Endothelial cell of umbilical vein (primary cell): ENCODE results near the gene SHOC2. TPM values are rescaled to one million over a fixed set of nuclear protein-coding genes. Genes with fewer than 3 reads are reported as not detected.

Experiments
- BruUV-seq: library from RNA; stranded (reverse); fragments of 400-500 nt; replicated peaks from 2 replicates; lab custom pipeline; 2021; lab: Mats Ljungman, UMichigan
- CTCF ChIA-PET: fragments of 300-600, 350-600 bp; sonication (Branson Sonifier 250); formaldehyde crosslinking; loops from one replicate; lab custom pipeline; 2021; ENCODE audit warnings: antibody characterized with exemption, inconsistent platforms; lab: Charles Lee
- POLR2A ChIA-PET: fragments of 300-600, 350-600 bp; sonication (Branson Sonifier 250); formaldehyde crosslinking; loops from one replicate; lab custom pipeline; 2021; ENCODE audit warnings: antibody characterized with exemption, inconsistent platforms; lab: Charles Lee
- DNase-seq: peaks from one replicate; pipeline ENCODE4 v3.0.0-alpha.2; 2011; ENCODE audit warnings: low read depth, low spot score
- FAIRE-seq: peaks from 2 replicates; lab custom pipeline; 2011; peaks lifted over from hg19 to GRCh38; lab: Jason Lieb, UNC
- H2AFZ ChIP-seq: 2 replicates; pipeline ENCODE4 v1.6.0; 2012; ENCODE audit warnings: low read depth, low read length, control low read depth, inconsistent platforms
- H3K27ac ChIP-seq: 2 replicates; pipeline ENCODE4 v1.5.1; 2011; ENCODE audit warnings: low read depth, mild to moderate bottlenecking, control low read depth, low read length, moderate library complexity; ENCODE audit not compliant: insufficient read depth
- H3K27me3 ChIP-seq, 2 experiments: 2 replicates each; pipeline versions ENCODE4 v1.6.0 to v1.6.1; 2011; ENCODE audit warnings: low read length in 2 of 2, mixed read lengths in 1 of 2; ENCODE audit not compliant: control insufficient read depth in 2 of 2, insufficient read depth in 2 of 2
- H3K36me3 ChIP-seq, 2 experiments: 2 replicates in 1 of 2; 3 replicates in 1 of 2; pipeline ENCODE4 v1.5.1; 2011; ENCODE audit warnings: low read length in 2 of 2, mild to moderate bottlenecking in 1 of 2, moderate library complexity in 1 of 2; ENCODE audit not compliant: control insufficient read depth in 2 of 2, insufficient read depth in 2 of 2; ENCODE audit errors: extremely low read depth in 1 of 2
- H3K4me1 ChIP-seq: 3 replicates; pipeline ENCODE4 v1.5.1; 2011; ENCODE audit warnings: mild to moderate bottlenecking, low read length; ENCODE audit not compliant: control insufficient read depth, insufficient read depth; ENCODE audit errors: extremely low read depth
- H3K4me2 ChIP-seq: 2 replicates; pipeline ENCODE4 v1.6.1; 2011; ENCODE audit warnings: low read length, control low read depth, mixed read lengths; ENCODE audit not compliant: insufficient read depth
- H3K4me3 ChIP-seq, 3 experiments: fragments of 200-600 bp in 1 of 3; sonication (generic), shearing (Covaris generic) in 1 of 3; replicated peaks in 1 of 3; 2 replicates each; pipeline ENCODE4 v1.5.1; 2011 to 2016; ENCODE audit warnings: control low read depth in 3 of 3, low read length in 3 of 3, mild to moderate bottlenecking in 2 of 3, inconsistent platforms in 1 of 3, low read depth in 1 of 3, moderate library complexity in 1 of 3; ENCODE audit not compliant: insufficient read depth in 1 of 3
- H3K79me2 ChIP-seq: 2 replicates; pipeline ENCODE4 v1.6.0; 2012; ENCODE audit warnings: low read length, inconsistent platforms; ENCODE audit not compliant: control insufficient read depth, insufficient read depth
- H3K9ac ChIP-seq: replicated peaks from 2 replicates; pipeline ENCODE3; 2011; ENCODE audit warnings: low read length, control low read depth; ENCODE audit not compliant: insufficient read depth; ENCODE audit errors: extremely low read depth
- H3K9me1 ChIP-seq: replicated peaks from 3 replicates; pipeline ENCODE4 v1.6.0; 2011; ENCODE audit warnings: mild to moderate bottlenecking, low read length; ENCODE audit not compliant: control insufficient read depth, insufficient read depth; ENCODE audit errors: extremely low read depth
- H3K9me3 ChIP-seq: replicated peaks from 2 replicates; pipeline ENCODE4 v1.5.1; 2012; ENCODE audit warnings: low read length, inconsistent platforms; ENCODE audit not compliant: control insufficient read depth, insufficient read depth
- H4K20me1 ChIP-seq: replicated peaks from 2 replicates; pipeline ENCODE3; 2011; ENCODE audit warnings: mild to moderate bottlenecking, low read length; ENCODE audit not compliant: control insufficient read depth, insufficient read depth; ENCODE audit errors: extremely low read depth
- MYC ChIP-seq: IDR thresholded peaks from one replicate; pipeline ENCODE4 v1.6.1; 2011; ENCODE audit warnings: mild to moderate bottlenecking, low read depth, low read length
- dilution Hi-C: fragments of 300-500 bp; cut with MboI; formaldehyde crosslinking; loops from one replicate; pipeline ENCODE4 v1.15.0; 2019; ENCODE audit warnings: low sequenced_read_pairs; ENCODE audit not compliant: extremely low pct_ligation_motif_present
- intact Hi-C: fragments of 100-400 bp; cut with micrococcal nuclease; formaldehyde crosslinking; loops from one replicate; pipeline ENCODE4 v1.10.0; 2022
- polyA plus RNA-seq, 4 experiments: library from polyadenylated mRNA; depleted of rRNA in 3 of 4; stranded (reverse) in 3 of 4; unstranded in 1 of 4; fragments of >200 nt; gene quantifications; 2 replicates each; pipeline versions ENCODE4 v1.2.1 to v1.2.3, GENCODE V29; 2011 to 2012; ENCODE audit warnings: missing spikeins in 1 of 4
- total RNA-seq: library from RNA; stranded (reverse); gene quantifications from 2 replicates; pipeline ENCODE4 v1.2.3, GENCODE V29; 2021
- TF ChIP-seq, protein P1 (sequence below), 2 donors: IDR thresholded peaks; 1 replicate in 1 of 2; 2 replicates in 1 of 2; pipeline ENCODE4 v1.5.1; 2011; ENCODE audit warnings: low read length in 2 of 2, mild to moderate bottlenecking in 2 of 2, moderate library complexity in 2 of 2, control low read depth in 1 of 2, inconsistent platforms in 1 of 2, low read depth in 1 of 2; ENCODE audit not compliant: insufficient read depth in 1 of 2; ENCODE audit errors: extremely low read depth in 1 of 2

SHOC2 gene
- total and polyA plus RNA-seq, 2 donors (not counting 3 experiments of a cell fraction or from before 2014, with no cell fraction given): 13.0 to 37.1 TPM

DNA sequence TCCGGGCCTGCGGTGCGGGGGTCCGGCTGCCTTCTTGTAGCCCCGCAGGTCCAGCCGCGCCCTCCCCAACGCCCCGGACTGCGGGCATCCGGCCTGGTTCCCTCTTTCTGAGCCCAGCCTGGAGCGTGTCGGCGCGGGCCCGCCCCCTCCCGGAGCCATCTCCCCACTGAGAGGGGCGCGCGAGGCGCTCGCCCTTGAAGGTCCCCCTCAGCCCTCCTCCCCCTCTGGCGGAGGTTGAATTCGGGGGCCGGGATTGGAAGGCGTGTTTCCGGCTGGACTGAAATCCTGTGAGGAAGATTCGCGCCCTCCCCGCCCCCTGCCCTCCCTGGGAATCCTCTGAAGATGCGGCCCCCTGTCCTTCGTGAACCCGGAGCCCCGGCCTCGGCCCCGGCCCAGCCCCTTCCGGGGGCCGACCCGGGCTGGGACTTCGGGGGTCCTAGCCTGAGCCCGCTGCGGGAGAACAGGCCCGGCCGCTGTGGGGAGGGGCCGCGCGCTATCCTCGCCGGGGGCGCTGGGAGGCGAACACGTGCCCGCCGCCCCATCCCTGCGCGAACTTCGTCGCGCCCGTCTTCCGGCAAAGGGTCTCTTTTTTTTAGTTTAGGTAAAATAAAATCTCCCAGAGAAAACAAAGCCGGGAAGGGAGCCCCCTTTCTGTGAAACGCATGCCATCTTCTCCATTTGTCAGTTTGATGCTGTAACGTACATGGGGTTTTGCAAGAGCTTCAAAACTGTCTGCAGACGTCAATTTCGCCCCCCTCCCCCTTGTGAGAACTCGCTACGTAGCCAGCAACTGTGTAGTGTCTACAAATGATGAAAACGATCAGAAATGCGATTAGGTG, 47.0 kb upstream of the SHOC2 start:
- POLR2A ChIA-PET: interaction anchor here (1.0 kb wide), 1 partner anchor 114 kb away, joined by 8 read pairs; no protein-coding TSS in a partner anchor
- no TSS peak for BruUV-seq

More for the DNA sequence above, 47.0 kb upstream of the SHOC2 start:
- CTCF ChIA-PET: interaction anchor here (0.6 to 1.8 kb wide), 14 partner anchors 10 to 184 kb away, joined by 3 to 9 read pairs (median 4); no protein-coding TSS in a partner anchor
- peak overlapping the region; percentile 57 for H3K27ac ChIP-seq
- H3K9me1 ChIP-seq: no peaks in the 10 kb centered on the region
- H3K9me3 ChIP-seq: no peaks in the 10 kb centered on the region
- peaks cover 3 to 4% of the 10 kb centered on the region in 2 experiments for H3K27me3 ChIP-seq
- no peak for FAIRE-seq
- H2AFZ ChIP-seq: peak overlapping the region; percentile 91
- TF ChIP-seq, protein P1, sequence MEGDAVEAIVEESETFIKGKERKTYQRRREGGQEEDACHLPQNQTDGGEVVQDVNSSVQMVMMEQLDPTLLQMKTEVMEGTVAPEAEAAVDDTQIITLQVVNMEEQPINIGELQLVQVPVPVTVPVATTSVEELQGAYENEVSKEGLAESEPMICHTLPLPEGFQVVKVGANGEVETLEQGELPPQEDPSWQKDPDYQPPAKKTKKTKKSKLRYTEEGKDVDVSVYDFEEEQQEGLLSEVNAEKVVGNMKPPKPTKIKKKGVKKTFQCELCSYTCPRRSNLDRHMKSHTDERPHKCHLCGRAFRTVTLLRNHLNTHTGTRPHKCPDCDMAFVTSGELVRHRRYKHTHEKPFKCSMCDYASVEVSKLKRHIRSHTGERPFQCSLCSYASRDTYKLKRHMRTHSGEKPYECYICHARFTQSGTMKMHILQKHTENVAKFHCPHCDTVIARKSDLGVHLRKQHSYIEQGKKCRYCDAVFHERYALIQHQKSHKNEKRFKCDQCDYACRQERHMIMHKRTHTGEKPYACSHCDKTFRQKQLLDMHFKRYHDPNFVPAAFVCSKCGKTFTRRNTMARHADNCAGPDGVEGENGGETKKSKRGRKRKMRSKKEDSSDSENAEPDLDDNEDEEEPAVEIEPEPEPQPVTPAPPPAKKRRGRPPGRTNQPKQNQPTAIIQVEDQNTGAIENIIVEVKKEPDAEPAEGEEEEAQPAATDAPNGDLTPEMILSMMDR (IDR thresholded peaks at IDR 0.05; ENCODE audit: extremely low read depth in 1 of 2, insufficient read depth in 1 of 2, low read depth in 1 of 2, low read length in 2 of 2): peak in 1 of 2 donors; percentile 6
- TF ChIP-seq MYC: no peak
- no peaks in the 10 kb centered on the region for H3K79me2 ChIP-seq
- DNase-seq: peak; percentile 58
- peaks cover 21% of the 10 kb centered on the region for H3K4me1 ChIP-seq
- H3K4me3 ChIP-seq: peak overlapping the region; percentile 55 to 96 (median 85)
- H4K20me1 ChIP-seq: no peaks in the 10 kb centered on the region
- dilution Hi-C loops (no loop called here), intact Hi-C loops (loop anchor here (1.0 to 5.0 kb wide), 4 partner anchors 70 to 565 kb away; no protein-coding TSS in a partner anchor)
- peak overlapping the region; percentile 99 for H3K4me2 ChIP-seq
- H3K36me3 ChIP-seq: no peaks in the 10 kb centered on the region
- H3K9ac ChIP-seq: peak overlapping the region; percentile 81
